Measurements from ENCODE around the gene BATF3. TPM values are rescaled to one million over a fixed set of nuclear protein-coding genes. Genes with fewer than 3 reads are reported as not detected.
"Not testable (repeated sequence)": the region's sequence is repeated elsewhere in the genome, so short reads cannot be mapped to it uniquely, and the experiment has no call there.

Gene BATF3
- total RNA-seq, 1 donor from 2014 or later = 89.8 TPM

DNA sequence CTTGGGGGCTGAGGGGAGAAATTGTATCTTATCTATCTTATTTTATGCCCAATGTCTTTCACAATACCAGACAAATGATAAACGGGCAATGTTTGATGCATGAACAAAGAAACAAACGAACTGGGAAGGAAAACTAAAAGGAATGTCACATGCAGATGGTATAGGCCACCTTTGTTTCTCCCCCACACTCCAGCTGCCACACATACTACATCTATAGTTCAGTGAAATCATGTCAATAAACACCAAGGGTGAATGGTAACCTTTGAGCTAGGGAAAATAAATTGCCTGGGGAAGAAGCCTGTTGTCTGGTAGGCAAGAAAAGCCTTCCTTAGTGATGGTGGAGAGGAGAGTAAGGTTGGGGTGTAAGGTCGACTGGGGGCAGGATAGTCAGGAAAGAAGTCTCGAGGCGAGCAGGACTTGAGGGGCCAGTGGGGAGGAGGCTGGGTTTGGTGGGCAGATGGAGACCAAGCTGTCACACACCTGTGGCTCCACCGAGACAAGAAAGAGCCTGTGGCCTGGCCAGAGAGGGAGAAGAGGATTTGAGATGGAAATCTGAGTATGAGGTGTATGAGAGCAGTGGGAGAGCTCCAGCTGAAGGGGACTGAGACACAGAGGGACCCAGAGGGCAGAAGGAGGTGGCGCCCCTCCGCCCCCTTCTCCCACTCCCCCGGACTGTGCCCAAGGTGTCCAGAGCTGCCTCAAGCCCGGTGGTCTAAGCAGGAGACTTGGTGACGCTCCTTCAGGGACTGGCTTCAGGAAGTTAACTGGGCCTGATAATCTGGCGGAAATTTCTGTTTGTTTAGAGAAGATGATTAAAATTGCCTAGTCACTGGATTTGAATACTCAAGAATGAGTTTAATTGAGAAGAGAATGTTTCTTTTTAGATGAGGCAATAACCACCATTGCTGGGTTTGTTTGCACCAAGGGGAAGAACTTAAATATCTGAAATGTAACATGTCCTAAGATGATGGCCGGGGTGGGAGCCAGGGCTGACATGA is 53.8 kb downstream of the BATF3 start:
- intact Hi-C loops (cut with micrococcal nuclease) = no loop called here
- H3K4me3 Mint-ChIP-seq = no peak overlapping the region
- DNase-seq (ENCODE audit: low spot score) = no peak
- no peak overlapping the region for H3K27ac Mint-ChIP-seq
- peaks cover 24% of the 10 kb centered on the region for H3K27me3 Mint-ChIP-seq (ENCODE audit: insufficient read depth)
- H3K36me3 Mint-ChIP-seq (ENCODE audit: low read depth) = no peaks in the 10 kb centered on the region
- H3K9me3 Mint-ChIP-seq = peaks cover 2% of the 10 kb centered on the region
- H3K4me1 Mint-ChIP-seq (ENCODE audit: low read depth) = no peaks in the 10 kb centered on the region

DNA sequence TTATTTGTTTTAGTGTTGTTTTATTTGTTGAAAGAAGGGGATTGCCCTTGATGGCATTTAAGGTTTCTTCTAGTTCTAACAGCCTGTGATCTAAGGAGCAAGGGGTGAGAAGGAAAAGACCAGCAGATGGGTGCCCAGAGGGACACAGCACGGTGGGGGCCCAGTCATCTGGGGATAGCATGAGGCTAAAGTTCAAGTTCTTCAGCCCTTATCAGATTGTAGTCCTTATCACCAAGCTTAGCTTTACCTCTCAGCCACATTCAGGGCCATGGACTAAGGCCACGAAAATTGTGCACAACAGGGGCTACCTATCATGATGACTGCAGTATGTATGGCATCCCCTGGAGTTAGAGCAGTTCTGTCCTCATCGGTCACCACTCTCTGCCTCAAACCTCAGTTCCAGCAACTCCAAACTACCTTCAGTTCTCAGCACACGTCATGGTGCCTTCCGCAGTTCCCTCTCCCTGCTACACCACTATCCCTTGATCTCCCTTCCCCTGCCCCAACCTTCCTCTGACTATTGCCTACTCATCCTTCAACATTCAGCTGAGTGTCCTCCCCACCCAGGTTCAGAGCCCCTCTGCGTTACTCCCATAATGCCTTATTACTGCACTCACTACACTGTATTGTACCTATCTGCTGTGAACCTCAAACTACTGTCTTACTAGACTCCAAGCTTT is 54.6 kb downstream of the BATF3 start:
- Mint-ChIP-seq H3K36me3 (ENCODE audit: low read depth) (no peaks in the 10 kb centered on the region), H3K4me1 (ENCODE audit: low read depth) (no peaks in the 10 kb centered on the region), H3K9me3 (peaks cover 8% of the 10 kb centered on the region), H3K4me3 (no peak overlapping the region), H3K27ac (no peak overlapping the region), H3K27me3 (ENCODE audit: insufficient read depth) (peaks cover 29% of the 10 kb centered on the region)
- intact Hi-C loops (cut with micrococcal nuclease) = no loop called here
- DNase-seq (ENCODE audit: low spot score) = no peak

DNA sequence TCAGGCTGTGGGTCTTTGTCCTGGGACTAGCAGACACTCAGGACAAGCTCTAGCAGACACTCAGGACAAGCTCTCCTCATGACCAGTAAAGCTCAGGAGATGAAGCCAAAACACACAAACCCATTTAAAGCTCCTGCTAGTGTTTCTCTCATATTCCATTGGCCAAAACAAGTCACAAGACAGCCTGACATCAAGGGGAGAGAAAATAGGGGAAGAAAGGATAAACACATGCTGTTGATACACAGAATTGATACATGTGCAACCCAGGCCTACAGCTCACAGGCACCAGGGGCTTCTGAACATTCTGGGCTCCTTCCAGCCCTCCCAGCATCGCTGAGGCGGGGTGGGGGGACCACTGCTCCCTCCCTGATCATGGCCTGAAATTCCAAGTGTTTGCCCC is 55.8 kb downstream of the BATF3 start:
- H3K4me3 Mint-ChIP-seq = no peak overlapping the region
- no peak overlapping the region for H3K27ac Mint-ChIP-seq
- H3K9me3 Mint-ChIP-seq = peaks cover 8% of the 10 kb centered on the region
- H3K27me3 Mint-ChIP-seq (ENCODE audit: insufficient read depth) = peaks cover 28% of the 10 kb centered on the region
- H3K36me3 Mint-ChIP-seq (ENCODE audit: low read depth) = no peaks in the 10 kb centered on the region
- DNase-seq (ENCODE audit: low spot score) = no peak
- intact Hi-C loops (cut with micrococcal nuclease) = no loop called here
- H3K4me1 Mint-ChIP-seq (ENCODE audit: low read depth) = no peaks in the 10 kb centered on the region

DNA sequence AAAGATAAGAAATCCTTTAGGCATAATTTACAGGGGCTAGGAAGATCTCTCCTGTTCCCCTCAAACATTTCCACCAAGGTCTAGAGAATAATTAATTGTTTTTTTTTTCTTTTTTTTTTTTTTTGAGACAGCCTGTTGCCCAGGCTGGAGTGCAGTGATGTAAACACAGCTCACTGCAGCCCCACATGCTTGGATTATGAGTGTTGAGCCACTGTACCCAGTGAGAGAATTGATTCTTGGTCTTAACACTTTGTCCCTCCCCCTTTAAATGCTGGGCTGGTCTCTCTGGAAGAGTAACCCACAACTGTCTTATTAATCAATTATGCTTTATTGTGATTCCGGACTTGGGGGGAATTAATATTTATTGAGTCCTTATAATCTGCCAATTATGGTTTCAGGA is 57.7 kb downstream of the BATF3 start:
- Mint-ChIP-seq H3K9me3 (peaks cover 8% of the 10 kb centered on the region), H3K27me3 (ENCODE audit: insufficient read depth) (peaks cover 21% of the 10 kb centered on the region), H3K36me3 (ENCODE audit: low read depth) (no peaks in the 10 kb centered on the region), H3K4me1 (ENCODE audit: low read depth) (peaks cover under 1% of the 10 kb centered on the region), H3K4me3 (no peak overlapping the region), H3K27ac (no peak overlapping the region)
- intact Hi-C loops (cut with micrococcal nuclease) = no loop called here
- no peak for DNase-seq (ENCODE audit: low spot score)

DNA sequence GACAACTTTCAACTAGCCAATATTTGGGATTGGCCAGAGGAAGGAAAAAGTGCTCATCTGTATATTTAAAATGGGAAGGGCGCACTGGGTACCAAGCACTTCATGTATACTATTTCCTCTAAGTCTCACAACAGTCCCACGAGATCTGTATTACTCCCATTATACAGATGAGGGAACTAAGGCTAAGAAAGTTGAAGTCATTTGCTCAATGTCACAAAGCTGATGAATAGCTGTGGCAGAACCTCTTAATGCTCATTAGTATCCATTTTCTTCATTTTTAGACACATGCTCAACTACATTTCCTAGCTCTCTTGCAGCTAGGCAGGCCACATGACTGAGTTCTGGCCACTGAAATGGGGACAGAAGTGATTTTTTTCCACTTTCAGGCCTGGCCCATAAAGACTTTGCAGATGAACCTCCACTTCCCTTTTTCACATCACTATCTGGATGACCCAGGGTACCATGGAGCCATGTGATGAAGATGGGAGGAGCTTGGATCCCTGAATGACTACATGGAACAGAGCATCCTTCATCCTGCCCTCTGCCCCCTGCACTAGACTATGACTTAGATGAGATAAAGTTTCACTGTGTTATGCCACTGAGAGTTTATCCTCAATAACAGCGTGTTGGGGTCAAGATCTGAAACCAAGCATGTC is 59.3 kb downstream of the BATF3 start:
- Mint-ChIP-seq H3K4me3 (no peak overlapping the region), H3K27me3 (ENCODE audit: insufficient read depth) (peaks cover 21% of the 10 kb centered on the region), H3K36me3 (ENCODE audit: low read depth) (no peaks in the 10 kb centered on the region), H3K9me3 (peaks cover 8% of the 10 kb centered on the region), H3K27ac (no peak overlapping the region), H3K4me1 (ENCODE audit: low read depth) (peaks cover 17% of the 10 kb centered on the region)
- no peak for DNase-seq (ENCODE audit: low spot score)
- intact Hi-C loops (cut with micrococcal nuclease) = no loop called here

DNA sequence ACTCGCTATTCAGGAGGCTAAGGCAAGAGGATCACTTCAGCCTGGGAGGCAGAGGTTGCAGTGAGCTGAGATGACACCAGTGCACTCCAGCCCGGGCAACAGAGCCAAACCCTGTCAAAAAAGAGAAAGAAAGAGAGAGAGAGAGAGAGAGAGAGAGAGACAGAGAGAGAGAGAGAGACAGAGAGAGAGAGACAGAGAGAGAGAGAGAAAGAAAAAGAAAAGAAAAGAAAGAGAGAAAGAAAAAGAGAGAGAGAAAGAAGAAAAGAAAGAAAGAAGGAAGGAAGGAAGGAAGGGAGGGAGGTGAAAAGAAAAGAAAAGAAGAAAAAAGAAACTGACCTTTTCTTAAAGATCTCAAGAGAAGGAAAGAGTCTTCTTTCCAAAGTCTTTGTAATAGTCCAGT is 60.1 kb downstream of the BATF3 start:
- H3K4me3 Mint-ChIP-seq; H3K36me3 Mint-ChIP-seq (ENCODE audit: low read depth); DNase-seq (ENCODE audit: low spot score); H3K27ac Mint-ChIP-seq; intact Hi-C loops (cut with micrococcal nuclease): not testable (repeated sequence)
- H3K4me1 Mint-ChIP-seq (ENCODE audit: low read depth) = peaks cover 25% of the 10 kb centered on the region
- H3K9me3 Mint-ChIP-seq = peaks cover 14% of the 10 kb centered on the region
- H3K27me3 Mint-ChIP-seq (ENCODE audit: insufficient read depth) = peaks cover 19% of the 10 kb centered on the region

DNA sequence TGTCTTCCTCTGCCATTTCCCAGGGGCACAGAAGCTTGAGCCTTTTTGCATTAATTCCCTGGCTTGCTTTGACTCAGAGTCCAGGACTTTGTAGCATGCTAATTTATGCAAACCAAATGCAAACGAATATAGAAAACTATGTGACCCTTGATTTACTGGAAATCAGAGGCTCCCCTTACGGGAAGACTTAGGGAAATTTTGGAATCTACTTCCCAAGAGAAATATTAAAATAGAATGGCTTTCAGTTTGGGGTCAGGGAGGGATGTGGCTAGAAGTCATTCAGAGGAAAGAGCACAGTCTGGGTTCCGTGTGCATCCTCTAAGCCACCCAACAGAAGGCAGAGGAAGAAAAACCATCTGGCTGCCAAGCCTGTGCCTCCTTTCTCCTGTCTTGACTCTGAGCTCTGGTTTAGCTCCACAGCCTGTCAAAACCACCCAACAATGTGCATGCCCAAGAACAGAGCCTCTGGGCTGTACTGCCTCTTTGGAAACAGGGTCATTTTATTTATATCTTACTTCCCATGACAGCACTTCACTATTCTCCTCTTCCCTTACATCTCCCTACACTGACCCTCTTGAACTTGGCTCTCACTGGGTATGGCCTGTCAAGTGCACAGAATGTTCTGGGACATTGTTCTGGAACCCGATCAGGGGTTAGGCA is 61.0 kb downstream of the BATF3 start:
- peaks cover 28% of the 10 kb centered on the region for H3K4me1 Mint-ChIP-seq (ENCODE audit: low read depth)
- intact Hi-C loops (cut with micrococcal nuclease) = no loop called here
- H3K27ac Mint-ChIP-seq = no peak overlapping the region
- H3K4me3 Mint-ChIP-seq = no peak overlapping the region
- H3K36me3 Mint-ChIP-seq (ENCODE audit: low read depth) = peaks cover 7% of the 10 kb centered on the region
- H3K9me3 Mint-ChIP-seq = peaks cover 17% of the 10 kb centered on the region
- DNase-seq (ENCODE audit: low spot score) = no peak
- peaks cover 16% of the 10 kb centered on the region for H3K27me3 Mint-ChIP-seq (ENCODE audit: insufficient read depth)

DNA sequence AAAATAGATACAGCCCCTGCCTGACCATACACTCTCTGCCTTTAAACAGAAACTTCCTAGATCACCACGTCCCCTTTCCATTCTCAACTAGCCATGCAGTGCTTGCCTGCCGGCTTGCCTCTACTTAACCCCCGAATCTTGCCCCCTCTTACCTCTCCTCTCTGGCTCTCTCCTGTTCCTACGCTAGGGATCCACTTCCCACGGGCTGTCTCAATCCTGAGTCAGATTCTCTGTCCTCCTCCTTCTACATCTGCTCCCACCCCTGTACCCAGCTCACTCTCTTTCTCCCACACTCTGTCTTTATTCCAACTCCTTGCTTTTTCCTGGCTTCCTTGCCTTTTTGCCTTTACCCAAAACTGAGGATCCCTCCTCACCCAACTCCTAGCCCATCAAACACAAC is 61.7 kb downstream of the BATF3 start:
- intact Hi-C loops (cut with micrococcal nuclease) = no loop called here
- H3K27me3 Mint-ChIP-seq (ENCODE audit: insufficient read depth) = peaks cover 15% of the 10 kb centered on the region
- H3K4me3 Mint-ChIP-seq = no peak overlapping the region

More for the DNA sequence above, 61.7 kb downstream of the BATF3 start:
- no peak for DNase-seq (ENCODE audit: low spot score)
- Mint-ChIP-seq H3K36me3 (ENCODE audit: low read depth) (peaks cover 7% of the 10 kb centered on the region), H3K27ac (no peak overlapping the region), H3K9me3 (peaks cover 17% of the 10 kb centered on the region), H3K4me1 (ENCODE audit: low read depth) (peaks cover 28% of the 10 kb centered on the region)

Other genes with a start within 250 kb of the BATF3 start
- 23.0 and 23.3 TPM in 2 replicates for gene ATF3, start 91.1 kb downstream of the BATF3 start, total RNA-seq
- 40.2 and 44.7 TPM in 2 replicates for gene NSL1, start 91.9 kb upstream of the BATF3 start, total RNA-seq
- gene TATDN3, start 92.1 kb upstream of the BATF3 start, total RNA-seq = 14.4 and 18.5 TPM in 2 replicates
- not detected in 2 replicates for gene SPATA45, start 147.8 kb upstream of the BATF3 start, total RNA-seq
- 18.5 and 18.7 TPM in 2 replicates for gene FLVCR1, start 158.4 kb upstream of the BATF3 start, total RNA-seq

Measured in activated T-helper 1 cell treated with anti-CD3 and anti-CD28 coated beads, Interleukin-12 subunit alpha, Interleukin-12 subunit beta, Interleukin-2, Interleukin-4 antibody, amounts not matched to agents 30 ng/mL and 10 ng/mL and 1 ng/mL, durations not matched to agents 14 hours and 24 hours and 36 hours (primary cell).